ENCODE measurements around the gene HPGD. TPM values are rescaled to one million over a fixed set of nuclear protein-coding genes. Genes with fewer than 3 reads are reported as not detected.

HPGD gene
- total and polyA plus RNA-seq, 9 of the 15 experiments (the other 6 are each of a cell fraction or from before 2014, with no cell fraction given): 2.3 to 8.6 (median 4.8) TPM

DNA sequence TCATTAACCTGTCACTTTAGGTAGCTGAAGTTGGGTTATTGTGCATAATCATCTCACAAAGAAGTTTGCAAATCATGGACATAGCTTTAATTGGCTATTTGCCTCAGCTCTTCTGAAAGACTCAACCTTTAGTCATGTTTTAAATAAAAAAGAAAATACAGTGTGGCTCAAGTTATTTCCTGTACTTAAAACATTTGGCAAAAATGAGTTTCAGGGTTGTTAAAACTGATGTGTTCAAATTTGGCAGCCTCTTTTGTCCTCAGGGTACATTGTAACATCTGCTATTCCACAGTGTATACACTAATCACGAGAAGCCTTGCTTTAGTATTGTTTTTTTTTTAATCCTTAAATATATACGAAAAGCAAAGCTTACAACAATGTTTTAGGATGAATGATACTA, 31.5 kb upstream of the HPGD start:
- Histone ChIP-seq H3K79me2 (ENCODE audit: control insufficient read depth, insufficient read depth, low read length) (no peaks in the 10 kb centered on the region), H3K27me3 (ENCODE audit: control insufficient read depth in 2 of 2, insufficient read depth in 2 of 2, low read length in 2 of 2) (no peaks in the 10 kb centered on the region), H2AFZ (ENCODE audit: low read depth, low read length) (no peak overlapping the region), H3K9ac (ENCODE audit: insufficient read depth in 1 of 2, low read depth in 2 of 2, low read length in 2 of 2) (no peak overlapping the region), H3K4me1 (replicated peaks in 1 of 2; ENCODE audit: control insufficient read depth in 2 of 2, insufficient read depth in 2 of 2, low read length in 2 of 2) (no peaks in the 10 kb centered on the region), H3K9me3 (replicated peaks; ENCODE audit: control insufficient read depth, insufficient read depth, low read depth, low read length) (no peaks in the 10 kb centered on the region; the same call in 1 of the 2 replicates), H3K9me1 (ENCODE audit: control insufficient read depth, insufficient read depth, low read length) (no peaks in the 10 kb centered on the region), H3K27ac (ENCODE audit: extremely low read depth, low read depth, low read length) (no peak overlapping the region), H3K36me3 (ENCODE audit: control insufficient read depth, insufficient read depth, low read length) (no peaks in the 10 kb centered on the region), H3K4me3 (no peak overlapping the region), H4K20me1 (replicated peaks; ENCODE audit: control insufficient read depth, insufficient read depth, low read length) (no peaks in the 10 kb centered on the region), H3K4me2 (ENCODE audit: insufficient read depth, low read length) (no peak overlapping the region)
- CTCF ChIA-PET (ENCODE audit: low intra/inter-chr PET ratio): no interaction called here
- no TSS peak for BruUV-seq (replicated peaks)
- intact Hi-C loops (cut with micrococcal nuclease): no loop called here
- ATAC-seq (no peak), FAIRE-seq (no peak), DNase-seq (ENCODE audit: extremely low read depth in 1 of 4, low spot score in 3 of 4) (no peak)
- WGBS (ENCODE audit: insufficient coverage, low coverage, missing lambda C conversion rate): 23% methylated on average over 2 of the region's 2 CpGs
- no peak for TF ChIP-seq CCAR2 (IDR thresholded peaks at IDR 0.05; ENCODE audit: low read depth, low read length)
- TF ChIP-seq, protein P1, sequence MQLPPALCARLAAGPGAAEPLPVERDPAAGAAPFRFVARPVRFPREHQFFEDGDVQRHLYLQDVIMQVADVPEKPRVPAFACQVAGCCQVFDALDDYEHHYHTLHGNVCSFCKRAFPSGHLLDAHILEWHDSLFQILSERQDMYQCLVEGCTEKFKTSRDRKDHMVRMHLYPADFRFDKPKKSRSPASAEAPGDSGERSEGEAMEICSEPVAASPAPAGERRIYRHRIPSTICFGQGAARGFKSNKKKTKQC (CRISPR knock-in tag; IDR thresholded peaks at IDR 0.05): no peak
- TF ChIP-seq TBP (optimal IDR thresholded peaks at IDR 0.05; ENCODE audit: low read depth, low read length): no peak
- no peak for TF ChIP-seq MAFG (tag; conservative IDR thresholded peaks at IDR 0.05)
- no peak for TF ChIP-seq CBX5 (IDR thresholded peaks at IDR 0.05; ENCODE audit: borderline replicate concordance, low read depth)
- TF ChIP-seq, protein P2, sequence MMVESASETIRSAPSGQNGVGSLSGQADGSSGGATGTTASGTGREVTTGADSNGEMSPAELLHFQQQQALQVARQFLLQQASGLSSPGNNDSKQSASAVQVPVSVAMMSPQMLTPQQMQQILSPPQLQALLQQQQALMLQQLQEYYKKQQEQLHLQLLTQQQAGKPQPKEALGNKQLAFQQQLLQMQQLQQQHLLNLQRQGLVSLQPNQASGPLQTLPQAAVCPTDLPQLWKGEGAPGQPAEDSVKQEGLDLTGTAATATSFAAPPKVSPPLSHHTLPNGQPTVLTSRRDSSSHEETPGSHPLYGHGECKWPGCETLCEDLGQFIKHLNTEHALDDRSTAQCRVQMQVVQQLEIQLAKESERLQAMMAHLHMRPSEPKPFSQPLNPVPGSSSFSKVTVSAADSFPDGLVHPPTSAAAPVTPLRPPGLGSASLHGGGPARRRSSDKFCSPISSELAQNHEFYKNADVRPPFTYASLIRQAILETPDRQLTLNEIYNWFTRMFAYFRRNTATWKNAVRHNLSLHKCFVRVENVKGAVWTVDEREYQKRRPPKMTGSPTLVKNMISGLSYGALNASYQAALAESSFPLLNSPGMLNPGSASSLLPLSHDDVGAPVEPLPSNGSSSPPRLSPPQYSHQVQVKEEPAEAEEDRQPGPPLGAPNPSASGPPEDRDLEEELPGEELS (CRISPR knock-in tag; IDR thresholded peaks at IDR 0.05; ENCODE audit: borderline replicate concordance): no peak
- no peak for TF ChIP-seq PHF20 (IDR thresholded peaks at IDR 0.05; ENCODE audit: partially characterized antibody)
- TF ChIP-seq TBL1XR1 (IDR thresholded peaks at IDR 0.05; ENCODE audit: low read length in 2 of 2): no peak
- TF ChIP-seq, protein P3, sequence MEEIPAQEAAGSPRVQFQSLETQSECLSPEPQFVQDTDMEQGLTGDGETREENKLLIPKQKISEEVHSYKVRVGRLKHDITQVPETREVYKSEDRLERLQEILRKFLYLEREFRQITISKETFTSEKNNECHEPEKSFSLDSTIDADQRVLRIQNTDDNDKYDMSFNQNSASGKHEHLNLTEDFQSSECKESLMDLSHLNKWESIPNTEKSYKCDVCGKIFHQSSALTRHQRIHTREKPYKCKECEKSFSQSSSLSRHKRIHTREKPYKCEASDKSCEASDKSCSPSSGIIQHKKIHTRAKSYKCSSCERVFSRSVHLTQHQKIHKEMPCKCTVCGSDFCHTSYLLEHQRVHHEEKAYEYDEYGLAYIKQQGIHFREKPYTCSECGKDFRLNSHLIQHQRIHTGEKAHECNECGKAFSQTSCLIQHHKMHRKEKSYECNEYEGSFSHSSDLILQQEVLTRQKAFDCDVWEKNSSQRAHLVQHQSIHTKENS (CRISPR knock-in tag; IDR thresholded peaks at IDR 0.05): no peak
- no peak for TF ChIP-seq POLR2AphosphoS2 (IDR thresholded peaks at IDR 0.05; ENCODE audit: low read length)
- TF ChIP-seq, protein P4, sequence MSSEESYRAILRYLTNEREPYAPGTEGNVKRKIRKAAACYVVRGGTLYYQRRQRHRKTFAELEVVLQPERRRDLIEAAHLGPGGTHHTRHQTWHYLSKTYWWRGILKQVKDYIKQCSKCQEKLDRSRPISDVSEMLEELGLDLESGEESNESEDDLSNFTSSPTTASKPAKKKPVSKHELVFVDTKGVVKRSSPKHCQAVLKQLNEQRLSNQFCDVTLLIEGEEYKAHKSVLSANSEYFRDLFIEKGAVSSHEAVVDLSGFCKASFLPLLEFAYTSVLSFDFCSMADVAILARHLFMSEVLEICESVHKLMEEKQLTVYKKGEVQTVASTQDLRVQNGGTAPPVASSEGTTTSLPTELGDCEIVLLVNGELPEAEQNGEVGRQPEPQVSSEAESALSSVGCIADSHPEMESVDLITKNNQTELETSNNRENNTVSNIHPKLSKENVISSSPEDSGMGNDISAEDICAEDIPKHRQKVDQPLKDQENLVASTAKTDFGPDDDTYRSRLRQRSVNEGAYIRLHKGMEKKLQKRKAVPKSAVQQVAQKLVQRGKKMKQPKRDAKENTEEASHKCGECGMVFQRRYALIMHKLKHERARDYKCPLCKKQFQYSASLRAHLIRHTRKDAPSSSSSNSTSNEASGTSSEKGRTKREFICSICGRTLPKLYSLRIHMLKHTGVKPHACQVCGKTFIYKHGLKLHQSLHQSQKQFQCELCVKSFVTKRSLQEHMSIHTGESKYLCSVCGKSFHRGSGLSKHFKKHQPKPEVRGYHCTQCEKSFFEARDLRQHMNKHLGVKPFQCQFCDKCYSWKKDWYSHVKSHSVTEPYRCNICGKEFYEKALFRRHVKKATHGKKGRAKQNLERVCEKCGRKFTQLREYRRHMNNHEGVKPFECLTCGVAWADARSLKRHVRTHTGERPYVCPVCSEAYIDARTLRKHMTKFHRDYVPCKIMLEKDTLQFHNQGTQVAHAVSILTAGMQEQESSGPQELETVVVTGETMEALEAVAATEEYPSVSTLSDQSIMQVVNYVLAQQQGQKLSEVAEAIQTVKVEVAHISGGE (CRISPR knock-in tag; IDR thresholded peaks at IDR 0.05): no peak
- no peak for TF ChIP-seq ZNF644 (tag; IDR thresholded peaks at IDR 0.05; ENCODE audit: low read depth)
- TF ChIP-seq FOXJ2 (tag; IDR thresholded peaks at IDR 0.05): no peak
- no peak for TF ChIP-seq ZNF717 (CRISPR knock-in tag; IDR thresholded peaks at IDR 0.05)
- TF ChIP-seq BCL6 (CRISPR knock-in tag; IDR thresholded peaks at IDR 0.05): no peak
- POLR2A ChIA-PET: no interaction called here
- in situ Hi-C loops (cut with MboI): no loop called here
